ENCODE data around the gene ROCK2.
"Not testable (repeated sequence)": the region's sequence is repeated elsewhere in the genome, so short reads cannot be mapped to it uniquely, and the experiment has no call there.

Gene ROCK2

DNA sequence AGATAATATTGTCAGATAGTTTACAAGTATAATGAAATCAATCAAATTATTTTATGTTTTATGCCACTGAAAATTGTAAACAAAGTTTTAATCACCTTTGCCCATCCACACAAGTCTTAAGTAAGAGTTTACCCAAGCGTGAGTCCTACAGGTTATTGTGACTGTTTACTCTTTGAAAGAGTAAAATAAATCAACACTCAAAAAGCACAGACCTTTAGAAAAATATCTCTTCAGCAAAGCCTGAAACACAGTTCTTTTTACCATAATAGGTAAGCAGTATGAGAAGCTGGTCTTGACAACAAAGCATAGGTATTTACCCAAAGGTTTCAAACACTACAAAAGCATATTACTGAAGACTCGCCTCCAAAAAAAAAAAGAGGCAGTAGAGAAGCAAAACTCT is 3.7 kb downstream of the ROCK2 start:
- no peak for DNase-seq (ENCODE audit: low read depth)

- no peak for DNase-seq (ENCODE audit: low read depth)
Observed at GRCh38 chr2:11339508-11340083, 4.8 kb downstream of the ROCK2 start.

GRCh38 chr2:11338580-11338979 is 5.9 kb downstream of the ROCK2 start:
- DNase-seq (ENCODE audit: low read depth): no peak

DNA sequence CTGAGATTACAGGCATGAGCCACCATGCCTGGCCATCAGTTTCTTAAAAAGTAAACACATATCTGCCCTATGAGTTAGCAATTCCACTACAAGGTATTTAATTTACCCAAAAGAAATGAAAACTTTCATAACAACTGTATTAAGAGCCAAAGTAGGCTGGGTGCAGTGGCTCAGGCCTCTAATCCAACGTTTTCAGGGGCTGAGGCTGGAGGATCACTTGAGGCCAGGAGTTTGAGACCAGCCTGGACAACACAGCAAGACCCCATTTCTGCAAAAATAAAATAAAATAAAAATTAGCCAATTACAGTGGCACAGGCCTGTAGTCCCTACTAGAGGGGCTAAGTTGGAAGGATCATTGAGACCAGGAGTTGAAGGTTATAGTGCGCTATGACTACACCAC is 6.5 kb downstream of the ROCK2 start:
- DNase-seq (ENCODE audit: low read depth): no peak

- no peak for DNase-seq (ENCODE audit: low read depth)
Observed at GRCh38 chr2:11336189-11336588, 8.2 kb downstream of the ROCK2 start.

DNA sequence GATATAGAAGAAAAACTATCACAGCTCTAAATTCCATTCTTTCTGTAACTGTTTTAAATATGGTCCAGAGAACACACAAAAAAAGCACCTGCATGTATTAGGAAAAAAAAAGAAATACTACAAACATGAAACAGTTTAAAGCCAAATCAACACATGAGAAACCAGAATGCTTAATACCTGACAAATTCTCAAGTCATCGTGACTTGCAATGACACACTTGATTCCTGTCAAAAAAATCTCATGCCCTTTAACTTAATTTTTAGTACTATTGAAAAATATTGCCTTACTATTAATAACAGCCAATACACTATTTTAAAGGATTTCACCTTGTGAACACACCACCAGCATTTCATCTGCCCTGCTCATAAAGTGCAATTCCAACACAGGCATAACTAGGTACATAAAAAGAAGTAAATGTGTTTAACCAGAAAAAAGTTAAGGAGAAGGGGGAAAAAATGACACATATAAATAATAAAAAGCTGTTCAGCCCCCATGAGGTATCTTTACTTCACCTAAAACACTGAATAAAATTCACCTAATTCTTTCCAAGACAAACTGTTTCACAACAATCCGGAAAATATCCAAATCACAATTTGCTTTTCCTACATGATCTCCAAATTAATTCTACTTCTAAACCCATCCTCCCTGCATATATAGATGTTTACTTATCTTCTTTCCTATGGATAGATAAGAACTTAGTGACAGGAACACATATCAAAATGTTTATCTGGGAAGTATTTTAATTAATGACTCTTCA is 10.8 kb downstream of the ROCK2 start:
- no peak for DNase-seq (ENCODE audit: low read depth)

DNA sequence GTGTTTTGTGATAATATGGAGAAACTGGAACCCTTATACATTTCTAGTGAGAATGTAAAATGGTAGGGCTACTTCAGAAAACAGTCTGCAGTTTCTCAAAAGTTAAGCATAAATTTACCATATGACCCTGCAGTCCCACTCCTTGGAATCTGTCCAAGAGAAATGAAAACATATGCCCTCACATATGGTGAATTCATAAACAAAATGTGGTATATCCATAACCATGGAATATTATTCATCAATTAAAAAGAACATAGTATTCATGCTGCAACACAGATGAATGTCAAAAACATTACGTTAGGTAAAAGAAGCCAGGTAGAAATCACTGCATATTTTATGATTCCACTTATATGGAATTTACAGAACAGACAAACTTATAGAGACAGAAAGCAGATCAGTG is 11.8 kb downstream of the ROCK2 start:
- DNase-seq (ENCODE audit: low read depth): no peak

- DNase-seq (ENCODE audit: low read depth): no peak
Observed at GRCh38 chr2:11330457-11331142, 13.8 kb downstream of the ROCK2 start.

- DNase-seq (ENCODE audit: low read depth): no peak
Observed at GRCh38 chr2:11329776-11330175, 14.7 kb downstream of the ROCK2 start.

- not testable (repeated sequence) for DNase-seq (ENCODE audit: low read depth)
Observed at GRCh38 chr2:11328522-11328921, 15.9 kb downstream of the ROCK2 start.

DNA sequence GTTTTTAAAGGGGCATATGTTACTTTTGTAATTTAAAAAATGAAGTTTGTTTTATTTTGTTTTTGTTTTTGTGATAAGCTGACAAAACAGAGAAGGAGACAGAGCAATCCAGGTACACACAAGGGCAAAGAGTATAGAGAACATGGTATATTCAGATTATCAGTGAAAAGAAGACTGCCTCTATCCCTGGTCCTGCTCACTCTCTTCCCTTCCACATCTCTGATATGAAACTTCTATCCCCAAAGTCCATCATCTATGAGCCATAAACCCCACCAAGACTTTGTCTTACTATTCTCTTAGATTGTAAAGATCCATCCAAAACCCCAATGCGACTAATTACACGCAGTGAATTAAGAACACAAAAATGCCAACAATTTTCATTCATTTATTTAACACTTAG is 16.6 kb downstream of the ROCK2 start:
- no peak for DNase-seq (ENCODE audit: low read depth)

- no peak for DNase-seq (ENCODE audit: low read depth)
Observed at GRCh38 chr2:11326677-11327211, 17.7 kb downstream of the ROCK2 start.

- no peak for DNase-seq (ENCODE audit: low read depth)
Observed at GRCh38 chr2:11325961-11326676, 18.3 kb downstream of the ROCK2 start.

DNA sequence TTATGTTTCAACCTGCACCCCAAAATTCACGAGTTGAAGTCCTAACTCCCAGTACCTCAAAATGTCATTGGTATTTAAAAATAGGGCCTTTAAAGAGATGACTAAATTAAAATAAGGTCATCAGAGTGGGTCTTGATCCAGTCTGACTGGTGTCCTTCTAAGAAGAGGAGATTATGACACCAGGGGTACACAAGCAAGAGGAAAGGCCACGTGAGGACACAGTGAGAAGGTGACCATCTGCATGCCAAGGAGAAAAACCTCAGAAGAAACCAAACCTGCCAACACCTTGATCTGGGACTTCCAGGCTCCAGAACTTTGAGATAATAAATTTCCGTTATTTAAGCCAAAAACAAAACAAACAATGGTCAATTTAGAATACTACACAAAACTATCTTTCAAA is 22.6 kb downstream of the ROCK2 start:
- DNase-seq (ENCODE audit: low read depth): no peak

GRCh38 chr2:11320698-11321492 is 23.5 kb downstream of the ROCK2 start:
- no peak for DNase-seq (ENCODE audit: low read depth)

DNA sequence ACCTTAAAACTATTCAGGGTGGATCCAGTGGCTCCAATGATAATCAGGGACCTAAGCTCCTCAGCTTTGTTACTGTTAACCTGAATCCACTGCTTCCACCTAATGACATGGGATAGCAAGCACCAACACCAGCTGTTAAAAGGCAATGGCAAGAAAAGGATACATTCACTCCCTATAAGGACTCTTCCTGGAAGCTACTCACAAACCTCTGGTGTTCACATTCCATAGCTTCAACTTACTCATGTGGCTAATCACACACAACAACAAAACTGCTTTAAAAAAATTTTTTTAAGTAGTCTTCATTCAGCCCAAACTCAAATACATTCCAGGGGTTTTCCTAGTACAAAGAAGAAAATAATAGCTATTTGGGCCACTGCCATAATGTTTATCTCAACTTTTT is 24.5 kb downstream of the ROCK2 start:
- DNase-seq (ENCODE audit: low read depth): no peak

GRCh38 chr2:11315074-11315705 is 29.2 kb downstream of the ROCK2 start:
- DNase-seq (ENCODE audit: low read depth): no peak

GRCh38 chr2:11314487-11314886 is 29.9 kb downstream of the ROCK2 start:
- DNase-seq (ENCODE audit: low read depth): no peak

GRCh38 chr2:11312770-11313471 is 31.5 kb downstream of the ROCK2 start:
- DNase-seq (ENCODE audit: low read depth): no peak

DNA sequence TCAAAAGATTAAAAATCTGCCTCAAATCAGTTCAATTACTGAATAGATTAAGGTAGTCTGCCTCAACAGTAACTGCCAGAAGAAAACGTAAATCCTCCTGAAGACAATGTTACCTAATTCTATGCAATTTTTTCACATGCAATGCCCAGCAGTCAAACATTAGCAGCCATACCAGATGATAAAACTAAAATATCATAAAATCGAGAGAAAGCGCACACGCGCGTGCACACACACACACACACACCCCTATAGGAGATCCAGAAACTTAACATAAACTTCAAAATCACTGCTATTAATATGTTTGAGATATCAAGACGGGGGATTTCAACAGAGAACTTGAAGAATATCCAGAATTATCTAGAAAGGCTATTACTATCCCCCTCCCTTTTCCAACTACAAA is 32.9 kb downstream of the ROCK2 start:
- no peak for DNase-seq (ENCODE audit: low read depth)

GRCh38 chr2:11310212-11310611 is 34.2 kb downstream of the ROCK2 start:
- no peak for DNase-seq (ENCODE audit: low read depth)

Measured in stimulated activated CD8-positive, alpha-beta memory T cell treated with anti-CD3 and anti-CD28 coated beads, Interleukin-15, amount 100 ng/mL, for 1 hour (primary cell).